Activated CD4-positive, alpha-beta T cell treated with anti-CD3 and anti-CD28 coated beads, Interleukin-2, amount 10 ng/mL, durations not matched to agents 24 days and 14 days (primary cell): ENCODE data around the gene RBMS1. TPM values are rescaled to one million over a fixed set of nuclear protein-coding genes. Genes with fewer than 3 reads are reported as not detected.

Experiments
- DNase-seq: peaks from one replicate; pipeline ENCODE4 v3.0.0; 2022
- H3K27ac Mint-ChIP-seq: one replicate; pipeline ENCODE4 v1.8.0; 2022; ENCODE audit warnings: mild to moderate bottlenecking, mixed read lengths
- H3K27me3 Mint-ChIP-seq: one replicate; pipeline ENCODE4 v1.8.0; 2022; ENCODE audit warnings: mixed read lengths
- H3K36me3 Mint-ChIP-seq: one replicate; pipeline ENCODE4 v1.8.0; 2022; ENCODE audit warnings: low read depth, mild to moderate bottlenecking, mixed read lengths
- H3K4me1 Mint-ChIP-seq: one replicate; pipeline ENCODE4 v1.8.0; 2021; ENCODE audit warnings: mixed read lengths
- H3K4me3 Mint-ChIP-seq: one replicate; pipeline ENCODE4 v1.8.0; 2022; ENCODE audit warnings: mild to moderate bottlenecking, moderate library complexity, mixed read lengths
- H3K9me3 Mint-ChIP-seq: one replicate; pipeline ENCODE4 v1.8.0; 2021; ENCODE audit warnings: mixed read lengths
- intact Hi-C: fragments of 100-400 bp; cut with micrococcal nuclease; formaldehyde crosslinking; loops from one replicate; pipeline ENCODE4 v1.15.1; 2023
- total RNA-seq: library from RNA; stranded (reverse); gene quantifications from 2 replicates; pipeline ENCODE4 v1.2.3, GENCODE V29; 2022

The RBMS1 gene
- total RNA-seq, 1 donor from 2014 or later: 35.2 TPM

DNA sequence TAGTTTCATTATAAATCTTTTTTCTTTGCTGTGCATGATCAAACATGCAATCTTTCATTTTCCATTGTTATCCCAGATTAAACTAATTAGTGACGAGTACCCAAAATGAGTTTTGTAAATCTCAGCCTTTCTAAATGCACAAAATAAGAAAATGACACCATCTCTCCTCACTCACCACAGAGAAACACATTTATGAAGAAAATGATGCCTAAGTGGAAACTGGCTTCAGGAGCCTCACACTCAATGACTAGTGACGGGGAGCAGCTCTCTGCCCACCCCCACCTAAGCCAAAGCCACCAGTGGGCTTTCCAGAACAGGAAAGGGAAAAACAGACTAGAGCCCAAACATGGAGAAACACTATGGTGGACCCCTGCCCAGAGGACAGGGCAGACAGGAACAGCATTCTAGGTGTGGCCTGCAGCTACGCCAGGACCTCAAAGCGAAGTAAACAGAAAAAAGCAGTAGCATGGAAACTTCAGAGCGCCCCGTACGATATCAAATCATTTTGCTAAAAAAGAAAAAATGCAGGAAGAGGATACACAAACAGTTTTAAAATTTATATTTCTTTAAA, 113.5 kb downstream of the RBMS1 start:
- Mint-ChIP-seq H3K9me3 (no peaks in the 10 kb centered on the region), H3K4me3 (no peak overlapping the region), H3K36me3 (peaks cover 5% of the 10 kb centered on the region), H3K27ac (no peak overlapping the region), H3K27me3 (no peaks in the 10 kb centered on the region), H3K4me1 (peaks cover 39% of the 10 kb centered on the region)
- no peak for DNase-seq
- intact Hi-C loops: no loop called here

DNA sequence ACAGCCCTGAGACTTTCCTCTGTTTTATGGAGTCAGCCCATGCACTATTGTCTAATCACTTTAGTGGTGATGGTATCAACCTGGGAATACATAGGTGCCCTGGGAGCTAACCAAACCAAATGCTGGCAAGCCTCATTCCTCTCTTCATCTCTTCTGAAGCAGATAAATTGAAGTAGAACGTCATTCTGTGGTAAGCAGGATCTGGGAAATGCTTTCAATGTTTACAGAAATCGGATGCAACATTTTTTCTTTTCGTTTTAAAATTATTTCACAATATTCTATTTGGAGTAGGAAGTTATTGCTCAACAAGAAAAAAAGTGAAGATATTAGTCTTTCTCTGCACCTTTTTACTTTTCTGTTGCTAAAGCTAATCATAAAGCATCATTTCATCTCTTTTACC, 114.2 kb downstream of the RBMS1 start:
- intact Hi-C loops: no loop called here
- no peak overlapping the region for H3K4me3 Mint-ChIP-seq
- no peaks in the 10 kb centered on the region for H3K27me3 Mint-ChIP-seq
- no peaks in the 10 kb centered on the region for H3K9me3 Mint-ChIP-seq
- H3K4me1 Mint-ChIP-seq: peaks cover 41% of the 10 kb centered on the region
- DNase-seq: no peak
- no peak overlapping the region for H3K27ac Mint-ChIP-seq
- H3K36me3 Mint-ChIP-seq: peaks cover 5% of the 10 kb centered on the region

- H3K27ac Mint-ChIP-seq: no peak overlapping the region
- no peak overlapping the region for H3K4me3 Mint-ChIP-seq
- intact Hi-C loops: no loop called here
Measured at GRCh38 chr2:160377204-160377995, 116.2 kb downstream of the RBMS1 start.

DNA sequence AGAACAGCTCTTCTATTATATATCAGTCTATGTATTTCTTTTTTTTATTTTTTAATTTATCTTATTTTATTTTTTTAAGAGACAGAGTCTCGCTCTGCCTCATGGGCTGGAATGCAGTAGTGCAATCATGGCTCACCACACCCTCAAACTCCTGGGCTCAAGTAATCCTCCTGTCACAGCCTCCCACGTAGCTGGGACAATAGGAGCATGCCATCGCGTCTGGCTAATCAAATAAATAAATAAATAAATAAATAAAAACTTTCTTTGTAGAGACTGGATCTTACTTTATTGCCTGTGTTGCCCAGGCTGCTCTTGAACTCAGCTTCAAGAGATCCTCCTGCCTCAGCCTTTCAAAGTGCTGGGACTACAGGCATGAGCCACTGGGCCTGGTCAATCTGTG, 117.0 kb downstream of the RBMS1 start:
- intact Hi-C loops: no loop called here
- Mint-ChIP-seq H3K27ac (no peak overlapping the region), H3K36me3 (peaks cover 6% of the 10 kb centered on the region), H3K4me3 (no peak overlapping the region), H3K27me3 (no peaks in the 10 kb centered on the region), H3K9me3 (no peaks in the 10 kb centered on the region), H3K4me1 (peaks cover 52% of the 10 kb centered on the region)
- DNase-seq: no peak

More at GRCh38 chr2:160377204-160377995, 116.2 kb downstream of the RBMS1 start:
- H3K4me1 Mint-ChIP-seq: peaks cover 54% of the 10 kb centered on the region
- peaks cover 6% of the 10 kb centered on the region for H3K36me3 Mint-ChIP-seq
- DNase-seq: no peak
- no peaks in the 10 kb centered on the region for H3K9me3 Mint-ChIP-seq
- H3K27me3 Mint-ChIP-seq: no peaks in the 10 kb centered on the region

- Mint-ChIP-seq H3K4me3 (no peak overlapping the region), H3K27me3 (no peaks in the 10 kb centered on the region), H3K36me3 (peaks cover 6% of the 10 kb centered on the region), H3K4me1 (peaks cover 48% of the 10 kb centered on the region), H3K27ac (no peak overlapping the region), H3K9me3 (no peaks in the 10 kb centered on the region)
- intact Hi-C loops: no loop called here
- DNase-seq: no peak
Measured at GRCh38 chr2:160375802-160376469, 117.7 kb downstream of the RBMS1 start.

DNA sequence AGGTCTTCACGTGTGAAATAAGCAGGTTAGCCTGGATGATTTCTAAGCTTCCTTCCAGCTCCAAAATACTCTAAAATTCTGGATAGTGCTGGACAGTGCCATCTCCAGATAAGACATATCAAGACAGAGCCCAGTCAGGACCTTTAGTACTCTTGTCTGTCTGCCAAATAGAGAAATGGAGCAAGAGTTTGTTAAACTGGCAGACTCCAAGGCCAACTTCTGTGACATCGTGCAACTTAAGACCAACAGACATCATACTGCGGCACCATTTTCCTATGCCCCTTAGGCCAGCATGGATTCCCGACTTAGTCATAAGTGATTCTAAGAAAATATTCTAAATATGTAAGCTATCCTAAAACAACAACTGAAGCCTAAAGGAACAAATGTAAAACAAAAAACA, 118.6 kb downstream of the RBMS1 start:
- no peak overlapping the region for H3K4me3 Mint-ChIP-seq
- H3K9me3 Mint-ChIP-seq: no peaks in the 10 kb centered on the region
- H3K4me1 Mint-ChIP-seq: peaks cover 41% of the 10 kb centered on the region
- no peaks in the 10 kb centered on the region for H3K27me3 Mint-ChIP-seq
- DNase-seq: no peak
- peaks cover 5% of the 10 kb centered on the region for H3K36me3 Mint-ChIP-seq
- intact Hi-C loops: no loop called here
- H3K27ac Mint-ChIP-seq: no peak overlapping the region

DNA sequence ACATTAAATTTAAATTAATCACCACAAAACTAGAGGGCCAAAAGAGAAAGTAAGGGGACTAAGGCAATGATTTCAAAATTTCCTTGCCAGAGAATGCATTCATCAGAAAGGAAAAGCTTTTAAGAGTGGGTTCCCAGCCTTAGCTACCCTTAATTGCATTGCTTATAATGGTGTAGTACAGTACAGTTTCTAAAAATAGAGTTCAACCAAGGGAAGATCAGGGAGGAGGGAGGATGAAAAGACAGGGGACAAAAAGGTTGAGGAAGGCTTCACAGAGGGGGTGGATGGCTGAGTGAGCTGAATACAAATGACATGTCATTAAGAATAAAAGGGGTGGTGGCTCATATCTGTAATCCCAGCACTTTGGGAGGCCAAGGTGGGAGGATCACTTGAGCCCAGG, 119.9 kb downstream of the RBMS1 start:
- H3K27ac Mint-ChIP-seq: no peak overlapping the region
- peaks cover 2% of the 10 kb centered on the region for H3K36me3 Mint-ChIP-seq
- no peak for DNase-seq
- H3K27me3 Mint-ChIP-seq: no peaks in the 10 kb centered on the region
- H3K9me3 Mint-ChIP-seq: no peaks in the 10 kb centered on the region
- H3K4me3 Mint-ChIP-seq: no peak overlapping the region
- intact Hi-C loops: no loop called here
- peaks cover 48% of the 10 kb centered on the region for H3K4me1 Mint-ChIP-seq

GRCh38 chr2:160373263-160373662, 120.3 kb downstream of the RBMS1 start:
- Mint-ChIP-seq H3K9me3 (no peaks in the 10 kb centered on the region), H3K27ac (no peak overlapping the region), H3K4me1 (peaks cover 49% of the 10 kb centered on the region), H3K27me3 (no peaks in the 10 kb centered on the region), H3K36me3 (peaks cover 2% of the 10 kb centered on the region), H3K4me3 (no peak overlapping the region)
- intact Hi-C loops: no loop called here
- DNase-seq: no peak

- Mint-ChIP-seq H3K4me1 (peaks cover 55% of the 10 kb centered on the region), H3K9me3 (no peaks in the 10 kb centered on the region), H3K27me3 (no peaks in the 10 kb centered on the region), H3K27ac (no peak overlapping the region), H3K4me3 (no peak overlapping the region), H3K36me3 (peaks cover 3% of the 10 kb centered on the region)
- no peak for DNase-seq
- intact Hi-C loops: no loop called here
Measured at GRCh38 chr2:160372585-160372984, 121.0 kb downstream of the RBMS1 start.

GRCh38 chr2:160372010-160372356, 121.6 kb downstream of the RBMS1 start:
- DNase-seq: no peak
- H3K4me1 Mint-ChIP-seq: peaks cover 50% of the 10 kb centered on the region
- no peak overlapping the region for H3K27ac Mint-ChIP-seq
- H3K36me3 Mint-ChIP-seq: peaks cover 3% of the 10 kb centered on the region
- H3K9me3 Mint-ChIP-seq: no peaks in the 10 kb centered on the region
- intact Hi-C loops: no loop called here
- no peaks in the 10 kb centered on the region for H3K27me3 Mint-ChIP-seq
- H3K4me3 Mint-ChIP-seq: no peak overlapping the region

- no peak for DNase-seq
- peaks cover 6% of the 10 kb centered on the region for H3K36me3 Mint-ChIP-seq
- intact Hi-C loops: no loop called here
- no peak overlapping the region for H3K27ac Mint-ChIP-seq
- no peaks in the 10 kb centered on the region for H3K9me3 Mint-ChIP-seq
- peaks cover 47% of the 10 kb centered on the region for H3K4me1 Mint-ChIP-seq
- no peak overlapping the region for H3K4me3 Mint-ChIP-seq
- no peaks in the 10 kb centered on the region for H3K27me3 Mint-ChIP-seq
Measured at GRCh38 chr2:160371251-160372009, 122.2 kb downstream of the RBMS1 start.

GRCh38 chr2:160368988-160369930, 124.3 kb downstream of the RBMS1 start:
- intact Hi-C loops: no loop called here
- Mint-ChIP-seq H3K4me1 (peaks cover 43% of the 10 kb centered on the region), H3K27me3 (no peaks in the 10 kb centered on the region), H3K9me3 (no peaks in the 10 kb centered on the region), H3K27ac (no peak overlapping the region), H3K4me3 (no peak overlapping the region), H3K36me3 (peaks cover 19% of the 10 kb centered on the region)
- no peak for DNase-seq

- Mint-ChIP-seq H3K4me3 (no peak overlapping the region), H3K4me1 (peaks cover 32% of the 10 kb centered on the region), H3K9me3 (no peaks in the 10 kb centered on the region), H3K27ac (no peak overlapping the region), H3K27me3 (no peaks in the 10 kb centered on the region), H3K36me3 (peaks cover 24% of the 10 kb centered on the region)
- intact Hi-C loops: no loop called here
- DNase-seq: no peak
Measured at GRCh38 chr2:160367887-160368286, 125.7 kb downstream of the RBMS1 start.
